ENCODE measurements around the gene USP15. TPM values are rescaled to one million over a fixed set of nuclear protein-coding genes. Genes with fewer than 3 reads are reported as not detected.

USP15 gene
- total and polyA plus RNA-seq, 2 of the 8 experiments (the other 6 are each of a cell fraction or from before 2014, with no cell fraction given) = 12.7 to 38.6 TPM

GRCh38 chr12:62306569-62307530, 46.6 kb downstream of the USP15 start:
- H3K4me2 ChIP-seq (ENCODE audit: insufficient read depth in 1 of 2, low read depth in 2 of 2, low read length in 2 of 2) = no peak overlapping the region
- WGBS, 2 experiments (ENCODE audit: extremely low coverage in 1 of 2, insufficient coverage in 1 of 2, insufficient read length in 1 of 2, insufficient replicate concordance in 2 of 2, low coverage in 1 of 2, low lambda C conversion rate in 2 of 2, missing lambda C conversion rate in 1 of 2) = 90% methylated on average over 7 of the region's 7 CpGs; no CpG with 5 or more reads in 1 of the 2 experiments
- H3K27ac ChIP-seq (ENCODE audit: low read depth, low read length) = no peak overlapping the region
- no peak overlapping the region for H3K56ac ChIP-seq (replicated peaks; ENCODE audit: insufficient read length, low read depth, low read length)
- no peak overlapping the region for H4K5ac ChIP-seq (ENCODE audit: insufficient read length, low read depth, low read length)
- no peak overlapping the region for H2BK20ac ChIP-seq (ENCODE audit: low read length)
- no peak overlapping the region for H3K14ac ChIP-seq (ENCODE audit: insufficient read length)
- CTCF ChIA-PET (ENCODE audit: partially characterized antibody) = no interaction called here
- H3K27me3 ChIP-seq (replicated peaks in 1 of 4; ENCODE audit: control insufficient read depth in 3 of 4, extremely low read depth in 1 of 4, insufficient read depth in 3 of 4, low read length in 3 of 4) = no peaks in the 10 kb centered on the region
- no peak for FAIRE-seq
- H3K23ac ChIP-seq (ENCODE audit: insufficient read length) = no peak overlapping the region
- DNase-seq (ENCODE audit: low read depth in 1 of 2, low spot score in 2 of 2) = no peak
- no peaks in the 10 kb centered on the region for H3K4me1 ChIP-seq (replicated peaks in 1 of 4; ENCODE audit: control insufficient read depth in 3 of 4, insufficient read depth in 4 of 4, low read length in 3 of 4)
- no peak overlapping the region for H2BK120ac ChIP-seq (replicated peaks; ENCODE audit: low read depth, low read length)
- no peak overlapping the region for H4K8ac ChIP-seq (ENCODE audit: extremely low read depth, insufficient read depth, low read length)
- no peak overlapping the region for H3K4me3 ChIP-seq (ENCODE audit: extremely low read depth in 1 of 4, insufficient read depth in 2 of 4, low read depth in 3 of 4, low read length in 4 of 4)
- H2BK5ac ChIP-seq (ENCODE audit: low read depth, low read length) = no peak overlapping the region
- H3K9ac ChIP-seq (replicated peaks in 1 of 4; ENCODE audit: extremely low read depth in 1 of 4, low read depth in 3 of 4, low read length in 3 of 4) = no peak overlapping the region
- H2AK5ac ChIP-seq (ENCODE audit: low read depth, low read length) = no peak overlapping the region
- H3K79me1 ChIP-seq (ENCODE audit: low read depth, low read length) = no peaks in the 10 kb centered on the region
- no peak overlapping the region for H2BK12ac ChIP-seq (ENCODE audit: low read depth, low read length)
- no peaks in the 10 kb centered on the region for H3K79me2 ChIP-seq (ENCODE audit: control insufficient read depth in 1 of 2, insufficient read depth in 2 of 2, low read length in 2 of 2)
- H3K36me3 ChIP-seq (ENCODE audit: control insufficient read depth in 2 of 4, insufficient read depth in 4 of 4, low read length in 3 of 4) = peaks cover 0 to 15% (median 7%) of the 10 kb centered on the region in 4 experiments; a peak in 3 of 8 replicates
- H4K20me1 ChIP-seq (replicated peaks in 1 of 2; ENCODE audit: control insufficient read depth in 1 of 2, insufficient read depth in 2 of 2, low read length in 2 of 2) = no peaks in the 10 kb centered on the region
- POLR2A ChIA-PET (ENCODE audit: partially characterized antibody) = no interaction called here
- H3K23me2 ChIP-seq (ENCODE audit: low read depth, low read length) = no peaks in the 10 kb centered on the region
- H3K18ac ChIP-seq (ENCODE audit: extremely low read depth, low read length) = no peak overlapping the region
- no peak overlapping the region for H3K4ac ChIP-seq (replicated peaks; ENCODE audit: insufficient read length, low read depth, low read length)
- no peak overlapping the region for H2BK15ac ChIP-seq (ENCODE audit: low read length)
- H2AFZ ChIP-seq (ENCODE audit: low read length) = no peak overlapping the region
- H4K91ac ChIP-seq (replicated peaks; ENCODE audit: insufficient read length, low read length) = no peak overlapping the region
- H3K9me3 ChIP-seq (ENCODE audit: insufficient read depth in 2 of 2, low read depth in 1 of 2, low read length in 1 of 2) = no peaks in the 10 kb centered on the region; a peak in 1 of 4 replicates
- TF ChIP-seq ASH2L (IDR thresholded peaks at IDR 0.05; ENCODE audit: low read length) (no peak), BACH1 (IDR thresholded peaks at IDR 0.05; ENCODE audit: low read length) (no peak), RFX5 (IDR thresholded peaks at IDR 0.05; ENCODE audit: borderline replicate concordance, low read depth, low read length) (no peak), JUND (IDR thresholded peaks at IDR 0.05; ENCODE audit: low read length) (no peak), EZH2 (IDR thresholded peaks at IDR 0.05; ENCODE audit: low read depth, low read length, severe bottlenecking) (no peak), RXRA (IDR thresholded peaks at IDR 0.05; ENCODE audit: insufficient read depth, low read depth, low read length) (no peak), RAD21 (IDR thresholded peaks at IDR 0.05 in 1 of 2, conservative IDR thresholded peaks at IDR 0.05 in 1 of 2; ENCODE audit: low read depth in 2 of 2, low read length in 2 of 2) (no peak), SP2 (IDR thresholded peaks at IDR 0.05; ENCODE audit: low read length) (no peak), NRF1 (IDR thresholded peaks at IDR 0.05; ENCODE audit: low read depth, low read length) (no peak), SP4 (IDR thresholded peaks at IDR 0.05; ENCODE audit: low read length) (no peak), CBX8 (IDR thresholded peaks at IDR 0.05; ENCODE audit: borderline replicate concordance, low read depth, low read length) (no peak), JUN (IDR thresholded peaks at IDR 0.05; ENCODE audit: low read depth, low read length) (no peak), ZNF274 (IDR thresholded peaks at IDR 0.05; ENCODE audit: borderline replicate concordance, extremely low read depth, low read length) (no peak)

All from H1 (cell line).